HEK293 (cell line): ENCODE results near the gene EEF2.
A peak's percentile ranks its signal among the peaks of the same experiment; 100 is the strongest.

Experiments
- CTCF ChIA-PET: fragments of 350-600 bp; formaldehyde crosslinking; extraction: SDS; loops from one replicate; lab custom pipeline; 2021; ENCODE audit warnings: antibody characterized with exemption; lab: Yijun Ruan, JAX
- POLR2A ChIA-PET: fragments of 300-600 bp; formaldehyde crosslinking; extraction: SDS; loops from one replicate; lab custom pipeline; 2020; ENCODE audit warnings: antibody characterized with exemption, inconsistent platforms; lab: Yijun Ruan, JAX
- H3K27ac ChIP-seq: fragments of 200-500 bp; sonication (Bioruptor generic); 2 replicates; pipeline ENCODE4 v1.5.1; 2014; ENCODE audit warnings: low read depth, low read length, control low read depth, inconsistent platforms; ENCODE audit errors: extremely low read depth
- H3K36me3 ChIP-seq, 2 experiments: fragments of 200-500 bp in 1 of 2; sonication (Bioruptor generic) in 1 of 2; 1 replicate in 1 of 2; 2 replicates in 1 of 2; pipeline ENCODE4 v1.5.1; 2014 to 2017; ENCODE audit warnings: inconsistent platforms in 2 of 2, low read length in 2 of 2; ENCODE audit not compliant: control insufficient read depth in 2 of 2, insufficient read depth in 1 of 2
- H3K4me1 ChIP-seq: fragments of 200-500 bp; sonication (Bioruptor generic); 2 replicates; pipeline ENCODE4 v1.5.1; 2014; ENCODE audit warnings: mild to moderate bottlenecking, low read length, inconsistent platforms; ENCODE audit not compliant: control insufficient read depth, insufficient read depth
- H3K4me3 ChIP-seq: 2 replicates; pipeline ENCODE4 v1.5.1; 2011; ENCODE audit warnings: low read depth, mild to moderate bottlenecking, control low read depth, low read length, moderate library complexity
- H3K9me3 ChIP-seq: fragments of 200-500 bp; sonication (Bioruptor generic); 2 replicates; pipeline ENCODE4 v1.5.1; 2014; ENCODE audit warnings: low read depth, low read length, inconsistent platforms; ENCODE audit not compliant: control insufficient read depth, insufficient read depth
- SCRT2 ChIP-seq: fragments of 450-650 bp; formaldehyde crosslinking; IDR thresholded peaks from 2 replicates; pipeline ENCODE4 v1.5.1; 2016; ENCODE audit warnings: missing biosample characterization, missing genetic modification characterization
- TCF7L2 ChIP-seq: IDR thresholded peaks from 2 replicates; pipeline ENCODE4 v1.6.1; 2011; ENCODE audit warnings: low read depth, mild to moderate bottlenecking, inconsistent platforms, low read length, moderate library complexity, borderline replicate concordance
- ZBTB8A ChIP-seq: fragments of 450-650 bp; formaldehyde crosslinking; IDR thresholded peaks from 2 replicates; pipeline ENCODE4 v1.5.1; 2016; ENCODE audit warnings: missing biosample characterization, missing genetic modification characterization
- ZFP69B ChIP-seq: fragments of 450-650 bp; formaldehyde crosslinking; IDR thresholded peaks from 2 replicates; pipeline ENCODE4 v1.5.1; 2016; ENCODE audit warnings: missing biosample characterization, missing genetic modification characterization
- ZIC2 ChIP-seq: fragments of 450-650 bp; formaldehyde crosslinking; IDR thresholded peaks from 2 replicates; pipeline ENCODE4 v1.5.1; 2016; ENCODE audit warnings: missing biosample characterization, missing genetic modification characterization
- ZNF174 ChIP-seq: fragments of 450-650 bp; formaldehyde crosslinking; IDR thresholded peaks from 2 replicates; pipeline ENCODE4 v1.5.0; 2017; ENCODE audit warnings: missing biosample characterization, mild to moderate bottlenecking, missing genetic modification characterization
- ZNF2 ChIP-seq: fragments of 450-650 bp; formaldehyde crosslinking; IDR thresholded peaks from 2 replicates; pipeline ENCODE4 v1.5.1; 2016; ENCODE audit warnings: missing biosample characterization, missing genetic modification characterization
- ZNF274 ChIP-seq, 2 experiments: fragments of 200-500 bp in 1 of 2; fragments of 450-650 bp in 1 of 2; sonication (Bioruptor generic) in 1 of 2; formaldehyde crosslinking in 1 of 2; IDR thresholded peaks; 2 replicates each; pipeline versions ENCODE4 v1.5.1 to v1.6.1; 2014 to 2016; ENCODE audit warnings: borderline replicate concordance in 1 of 2, inconsistent platforms in 1 of 2, low read length in 1 of 2, missing biosample characterization in 1 of 2, missing genetic modification characterization in 1 of 2
- ZNF324 ChIP-seq: fragments of 450-650 bp; formaldehyde crosslinking; IDR thresholded peaks from 2 replicates; pipeline ENCODE4 v1.5.1; 2016; ENCODE audit warnings: missing biosample characterization, missing genetic modification characterization
- ZNF335 ChIP-seq: fragments of 450-650 bp; formaldehyde crosslinking; conservative IDR thresholded peaks from 2 replicates; pipeline ENCODE4 v1.5.1; 2016; ENCODE audit warnings: missing biosample characterization, missing genetic modification characterization
- ZNF416 ChIP-seq: fragments of 450-650 bp; formaldehyde crosslinking; IDR thresholded peaks from 2 replicates; pipeline ENCODE4 v1.5.1; 2016; ENCODE audit warnings: missing biosample characterization, missing genetic modification characterization
- ZNF48 ChIP-seq: fragments of 450-650 bp; formaldehyde crosslinking; IDR thresholded peaks from 2 replicates; pipeline ENCODE4 v1.5.1; 2016; ENCODE audit warnings: missing biosample characterization, missing genetic modification characterization
- ZNF521 ChIP-seq: fragments of 450-650 bp; formaldehyde crosslinking; IDR thresholded peaks from 2 replicates; pipeline ENCODE4 v1.5.1; 2017; ENCODE audit warnings: missing biosample characterization, mild to moderate bottlenecking, missing genetic modification characterization
- ZNF530 ChIP-seq: fragments of 450-650 bp; formaldehyde crosslinking; IDR thresholded peaks from 2 replicates; pipeline ENCODE4 v1.5.1; 2016; ENCODE audit warnings: low read depth, missing biosample characterization, missing genetic modification characterization
- ZNF555 ChIP-seq: fragments of 450-650 bp; formaldehyde crosslinking; conservative IDR thresholded peaks from 2 replicates; pipeline ENCODE4 v1.5.1; 2017; ENCODE audit warnings: missing biosample characterization, mild to moderate bottlenecking, missing genetic modification characterization, inconsistent platforms
- ZNF610 ChIP-seq: fragments of 450-650 bp; formaldehyde crosslinking; IDR thresholded peaks from 2 replicates; pipeline ENCODE4 v1.5.1; 2016; ENCODE audit warnings: missing biosample characterization, missing genetic modification characterization, borderline replicate concordance
- ZNF664 ChIP-seq: fragments of 450-650 bp; formaldehyde crosslinking; IDR thresholded peaks from 2 replicates; pipeline ENCODE4 v1.5.1; 2016; ENCODE audit warnings: missing biosample characterization, missing genetic modification characterization
- ZNF677 ChIP-seq: fragments of 450-650 bp; IDR thresholded peaks from 2 replicates; pipeline ENCODE4 v1.5.0; 2018; ENCODE audit warnings: missing biosample characterization, mild to moderate bottlenecking, missing genetic modification characterization, moderate library complexity
- ZNF777 ChIP-seq: fragments of 450-650 bp; formaldehyde crosslinking; IDR thresholded peaks from 2 replicates; pipeline ENCODE4 v1.5.1; 2017; ENCODE audit warnings: missing biosample characterization, missing genetic modification characterization, borderline replicate concordance
- ZSCAN30 ChIP-seq: fragments of 450-650 bp; IDR thresholded peaks from 2 replicates; pipeline ENCODE4 v1.5.1; 2018; ENCODE audit warnings: missing biosample characterization, mild to moderate bottlenecking, missing genetic modification characterization, moderate library complexity
- TF ChIP-seq, protein P1 (sequence below): fragments of 450-650 bp; formaldehyde crosslinking; IDR thresholded peaks from 2 replicates; pipeline ENCODE4 v1.5.1; 2017; ENCODE audit warnings: missing biosample characterization, missing genetic modification characterization
- TF ChIP-seq, protein P2 (sequence below): fragments of 450-650 bp; formaldehyde crosslinking; optimal IDR thresholded peaks from 2 replicates; pipeline ENCODE3; 2016; ENCODE audit warnings: missing biosample characterization, mild to moderate bottlenecking, missing genetic modification characterization
- TF ChIP-seq, protein P3 (sequence below): fragments of 450-650 bp; IDR thresholded peaks from 2 replicates; pipeline ENCODE4 v1.5.1; 2018; ENCODE audit warnings: missing biosample characterization, missing genetic modification characterization
- TF ChIP-seq, protein P4 (sequence below): fragments of 450-650 bp; formaldehyde crosslinking; conservative IDR thresholded peaks from 2 replicates; pipeline ENCODE4 v1.5.1; 2016; ENCODE audit warnings: low read depth, missing biosample characterization, missing genetic modification characterization
- TF ChIP-seq, protein P5 (sequence below): fragments of 450-650 bp; formaldehyde crosslinking; IDR thresholded peaks from 2 replicates; pipeline ENCODE4 v1.5.1; 2016; ENCODE audit warnings: missing biosample characterization, missing genetic modification characterization

The EEF2 gene

DNA sequence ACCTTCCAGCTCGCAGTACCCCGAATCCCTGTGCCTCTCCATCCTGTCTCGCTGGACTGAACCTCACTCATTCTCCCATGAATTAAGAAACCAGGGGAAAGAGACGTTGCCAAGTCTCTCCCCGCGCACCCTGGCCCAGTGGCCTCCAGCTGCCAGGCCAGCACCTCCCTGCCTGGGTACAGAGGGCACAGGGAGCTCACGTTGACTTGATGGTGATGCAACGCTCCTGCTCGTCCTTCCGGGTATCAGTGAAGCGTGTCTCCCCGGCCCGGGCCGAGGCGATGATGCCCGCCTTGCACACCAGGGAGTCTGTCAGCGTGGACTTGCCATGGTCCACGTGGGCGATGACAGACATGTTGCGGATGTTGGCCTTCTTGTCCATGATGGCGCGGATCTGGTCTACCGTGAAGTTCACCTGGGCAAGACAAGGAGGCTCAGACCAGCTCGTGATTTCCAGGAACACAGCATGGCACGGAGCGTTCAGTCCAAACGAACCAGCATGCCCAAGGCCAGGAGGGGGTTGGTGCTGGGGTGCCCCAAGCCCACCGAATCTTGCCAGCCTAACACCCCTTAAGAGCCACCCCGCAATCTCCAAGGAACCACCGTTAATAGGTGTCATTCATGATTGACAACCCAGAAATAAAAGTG lies 1.2 kb downstream of the EEF2 start:
- POLR2A ChIA-PET = interaction anchor here (1.4 to 8.3 kb wide), 3 partner anchors 13 to 200 kb away, joined by 3 to 258 read pairs (median 5); partner anchors contain the start of gene DAPK3
- no peaks in the 10 kb centered on the region for H3K9me3 ChIP-seq
- peak overlapping the region; percentile 100 for H3K27ac ChIP-seq
- peak overlapping the region; percentile 99 for H3K4me3 ChIP-seq
- H3K36me3 ChIP-seq = peaks cover 22 to 59% of the 10 kb centered on the region in 2 experiments
- H3K4me1 ChIP-seq = peaks cover 11% of the 10 kb centered on the region; the same call in 1 of the 2 replicates
- CTCF ChIA-PET = no interaction called here
- TF ChIP-seq ZSCAN30 (tag by site-specific recombination) (no peak), ZNF2 (tag by site-specific recombination) (peak; percentile 66), ZNF664 (tag by site-specific recombination) (no peak), ZNF610 (tag by site-specific recombination) (no peak), ZNF335 (tag by site-specific recombination) (no peak), ZNF521 (tag by site-specific recombination) (no peak), SCRT2 (tag by site-specific recombination) (0 out of 2 replicates have a peak, but pooled peaks have one; percentile 15), TCF7L2 (no peak), ZNF324 (tag by site-specific recombination) (no peak), ZNF555 (no peak), ZFP69B (no peak), ZNF274 (IDR thresholded peaks at IDR 0.05; ENCODE audit: low read length) (no peak), ZNF274 (tag by site-specific recombination; IDR thresholded peaks at IDR 0.05; ENCODE audit: borderline replicate concordance) (no peak), ZNF530 (tag by site-specific recombination) (no peak), ZIC2 (tag by site-specific recombination) (peak; percentile 58), ZNF174 (no peak), ZNF777 (0 out of 2 replicates have a peak, but pooled peaks have one; percentile 11), ZBTB8A (tag by site-specific recombination) (no peak), ZNF416 (tag by site-specific recombination) (no peak), ZNF677 (no peak), ZNF48 (tag by site-specific recombination) (no peak)
- TF ChIP-seq, protein P1, sequence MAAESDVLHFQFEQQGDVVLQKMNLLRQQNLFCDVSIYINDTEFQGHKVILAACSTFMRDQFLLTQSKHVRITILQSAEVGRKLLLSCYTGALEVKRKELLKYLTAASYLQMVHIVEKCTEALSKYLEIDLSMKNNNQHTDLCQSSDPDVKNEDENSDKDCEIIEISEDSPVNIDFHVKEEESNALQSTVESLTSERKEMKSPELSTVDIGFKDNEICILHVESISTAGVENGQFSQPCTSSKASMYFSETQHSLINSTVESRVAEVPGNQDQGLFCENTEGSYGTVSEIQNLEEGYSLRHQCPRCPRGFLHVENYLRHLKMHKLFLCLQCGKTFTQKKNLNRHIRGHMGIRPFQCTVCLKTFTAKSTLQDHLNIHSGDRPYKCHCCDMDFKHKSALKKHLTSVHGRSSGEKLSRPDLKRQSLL (tag by site-specific recombination) = no peak
- TF ChIP-seq, protein P2, sequence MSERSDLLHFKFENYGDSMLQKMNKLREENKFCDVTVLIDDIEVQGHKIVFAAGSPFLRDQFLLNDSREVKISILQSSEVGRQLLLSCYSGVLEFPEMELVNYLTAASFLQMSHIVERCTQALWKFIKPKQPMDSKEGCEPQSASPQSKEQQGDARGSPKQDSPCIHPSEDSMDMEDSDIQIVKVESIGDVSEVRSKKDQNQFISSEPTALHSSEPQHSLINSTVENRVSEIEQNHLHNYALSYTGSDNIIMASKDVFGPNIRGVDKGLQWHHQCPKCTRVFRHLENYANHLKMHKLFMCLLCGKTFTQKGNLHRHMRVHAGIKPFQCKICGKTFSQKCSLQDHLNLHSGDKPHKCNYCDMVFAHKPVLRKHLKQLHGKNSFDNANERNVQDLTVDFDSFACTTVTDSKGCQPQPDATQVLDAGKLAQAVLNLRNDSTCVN (tag by site-specific recombination) = peak; percentile 16
- TF ChIP-seq, protein P3, sequence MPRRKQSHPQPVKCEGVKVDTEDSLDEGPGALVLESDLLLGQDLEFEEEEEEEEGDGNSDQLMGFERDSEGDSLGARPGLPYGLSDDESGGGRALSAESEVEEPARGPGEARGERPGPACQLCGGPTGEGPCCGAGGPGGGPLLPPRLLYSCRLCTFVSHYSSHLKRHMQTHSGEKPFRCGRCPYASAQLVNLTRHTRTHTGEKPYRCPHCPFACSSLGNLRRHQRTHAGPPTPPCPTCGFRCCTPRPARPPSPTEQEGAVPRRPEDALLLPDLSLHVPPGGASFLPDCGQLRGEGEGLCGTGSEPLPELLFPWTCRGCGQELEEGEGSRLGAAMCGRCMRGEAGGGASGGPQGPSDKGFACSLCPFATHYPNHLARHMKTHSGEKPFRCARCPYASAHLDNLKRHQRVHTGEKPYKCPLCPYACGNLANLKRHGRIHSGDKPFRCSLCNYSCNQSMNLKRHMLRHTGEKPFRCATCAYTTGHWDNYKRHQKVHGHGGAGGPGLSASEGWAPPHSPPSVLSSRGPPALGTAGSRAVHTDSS (tag by site-specific recombination) = no peak
- TF ChIP-seq, protein P4, sequence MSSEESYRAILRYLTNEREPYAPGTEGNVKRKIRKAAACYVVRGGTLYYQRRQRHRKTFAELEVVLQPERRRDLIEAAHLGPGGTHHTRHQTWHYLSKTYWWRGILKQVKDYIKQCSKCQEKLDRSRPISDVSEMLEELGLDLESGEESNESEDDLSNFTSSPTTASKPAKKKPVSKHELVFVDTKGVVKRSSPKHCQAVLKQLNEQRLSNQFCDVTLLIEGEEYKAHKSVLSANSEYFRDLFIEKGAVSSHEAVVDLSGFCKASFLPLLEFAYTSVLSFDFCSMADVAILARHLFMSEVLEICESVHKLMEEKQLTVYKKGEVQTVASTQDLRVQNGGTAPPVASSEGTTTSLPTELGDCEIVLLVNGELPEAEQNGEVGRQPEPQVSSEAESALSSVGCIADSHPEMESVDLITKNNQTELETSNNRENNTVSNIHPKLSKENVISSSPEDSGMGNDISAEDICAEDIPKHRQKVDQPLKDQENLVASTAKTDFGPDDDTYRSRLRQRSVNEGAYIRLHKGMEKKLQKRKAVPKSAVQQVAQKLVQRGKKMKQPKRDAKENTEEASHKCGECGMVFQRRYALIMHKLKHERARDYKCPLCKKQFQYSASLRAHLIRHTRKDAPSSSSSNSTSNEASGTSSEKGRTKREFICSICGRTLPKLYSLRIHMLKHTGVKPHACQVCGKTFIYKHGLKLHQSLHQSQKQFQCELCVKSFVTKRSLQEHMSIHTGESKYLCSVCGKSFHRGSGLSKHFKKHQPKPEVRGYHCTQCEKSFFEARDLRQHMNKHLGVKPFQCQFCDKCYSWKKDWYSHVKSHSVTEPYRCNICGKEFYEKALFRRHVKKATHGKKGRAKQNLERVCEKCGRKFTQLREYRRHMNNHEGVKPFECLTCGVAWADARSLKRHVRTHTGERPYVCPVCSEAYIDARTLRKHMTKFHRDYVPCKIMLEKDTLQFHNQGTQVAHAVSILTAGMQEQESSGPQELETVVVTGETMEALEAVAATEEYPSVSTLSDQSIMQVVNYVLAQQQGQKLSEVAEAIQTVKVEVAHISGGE (tag by site-specific recombination) = 0 out of 2 replicates have a peak, but pooled peaks have one; percentile 12
- TF ChIP-seq, protein P5, sequence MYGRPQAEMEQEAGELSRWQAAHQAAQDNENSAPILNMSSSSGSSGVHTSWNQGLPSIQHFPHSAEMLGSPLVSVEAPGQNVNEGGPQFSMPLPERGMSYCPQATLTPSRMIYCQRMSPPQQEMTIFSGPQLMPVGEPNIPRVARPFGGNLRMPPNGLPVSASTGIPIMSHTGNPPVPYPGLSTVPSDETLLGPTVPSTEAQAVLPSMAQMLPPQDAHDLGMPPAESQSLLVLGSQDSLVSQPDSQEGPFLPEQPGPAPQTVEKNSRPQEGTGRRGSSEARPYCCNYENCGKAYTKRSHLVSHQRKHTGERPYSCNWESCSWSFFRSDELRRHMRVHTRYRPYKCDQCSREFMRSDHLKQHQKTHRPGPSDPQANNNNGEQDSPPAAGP (tag by site-specific recombination) = peak; percentile 30; the same call in 1 of the 2 replicates
